Choroid plexus epithelial cell (primary cell): ENCODE data around the gene CRBN.
A peak's percentile ranks its signal among the peaks of the same experiment; 100 is the strongest.

Experiments
- DNase-seq: peaks from one replicate; pipeline ENCODE4 v3.0.0-alpha.2; 2010; ENCODE audit warnings: low read depth
- H3K4me3 ChIP-seq: 2 replicates; pipeline ENCODE4 v1.5.1; 2011; ENCODE audit warnings: low read depth, mild to moderate bottlenecking, control low read depth, low read length, moderate library complexity
- TF ChIP-seq, protein P1 (sequence below): conservative IDR thresholded peaks from 2 replicates; pipeline ENCODE4 v1.5.1; 2011; ENCODE audit warnings: low read depth, mild to moderate bottlenecking, control low read depth, inconsistent platforms, low read length, moderate library complexity

Gene CRBN

DNA sequence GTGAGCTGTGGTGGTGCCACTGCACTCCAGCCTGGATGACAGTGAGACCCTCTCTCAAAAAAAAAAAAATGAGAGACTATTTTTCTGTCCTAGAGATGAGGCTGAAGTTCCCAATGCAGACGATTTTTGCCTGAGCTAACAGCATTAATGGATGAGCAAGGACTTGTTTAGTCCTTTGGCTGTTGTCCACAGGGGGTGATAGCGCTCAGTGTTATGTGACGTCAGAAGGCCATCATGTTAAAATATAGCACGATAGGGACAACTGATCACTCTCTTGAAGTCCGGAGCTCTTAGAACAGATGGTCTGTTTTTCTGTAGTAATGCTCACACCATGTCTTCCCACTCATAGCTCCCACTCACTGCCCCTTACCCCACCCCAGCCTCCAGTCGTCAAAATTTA lies 46.0 kb downstream of the CRBN start:
- H3K4me3 ChIP-seq = no peak overlapping the region
- TF ChIP-seq, protein P1, sequence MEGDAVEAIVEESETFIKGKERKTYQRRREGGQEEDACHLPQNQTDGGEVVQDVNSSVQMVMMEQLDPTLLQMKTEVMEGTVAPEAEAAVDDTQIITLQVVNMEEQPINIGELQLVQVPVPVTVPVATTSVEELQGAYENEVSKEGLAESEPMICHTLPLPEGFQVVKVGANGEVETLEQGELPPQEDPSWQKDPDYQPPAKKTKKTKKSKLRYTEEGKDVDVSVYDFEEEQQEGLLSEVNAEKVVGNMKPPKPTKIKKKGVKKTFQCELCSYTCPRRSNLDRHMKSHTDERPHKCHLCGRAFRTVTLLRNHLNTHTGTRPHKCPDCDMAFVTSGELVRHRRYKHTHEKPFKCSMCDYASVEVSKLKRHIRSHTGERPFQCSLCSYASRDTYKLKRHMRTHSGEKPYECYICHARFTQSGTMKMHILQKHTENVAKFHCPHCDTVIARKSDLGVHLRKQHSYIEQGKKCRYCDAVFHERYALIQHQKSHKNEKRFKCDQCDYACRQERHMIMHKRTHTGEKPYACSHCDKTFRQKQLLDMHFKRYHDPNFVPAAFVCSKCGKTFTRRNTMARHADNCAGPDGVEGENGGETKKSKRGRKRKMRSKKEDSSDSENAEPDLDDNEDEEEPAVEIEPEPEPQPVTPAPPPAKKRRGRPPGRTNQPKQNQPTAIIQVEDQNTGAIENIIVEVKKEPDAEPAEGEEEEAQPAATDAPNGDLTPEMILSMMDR = no peak
- DNase-seq = no peak

DNA sequence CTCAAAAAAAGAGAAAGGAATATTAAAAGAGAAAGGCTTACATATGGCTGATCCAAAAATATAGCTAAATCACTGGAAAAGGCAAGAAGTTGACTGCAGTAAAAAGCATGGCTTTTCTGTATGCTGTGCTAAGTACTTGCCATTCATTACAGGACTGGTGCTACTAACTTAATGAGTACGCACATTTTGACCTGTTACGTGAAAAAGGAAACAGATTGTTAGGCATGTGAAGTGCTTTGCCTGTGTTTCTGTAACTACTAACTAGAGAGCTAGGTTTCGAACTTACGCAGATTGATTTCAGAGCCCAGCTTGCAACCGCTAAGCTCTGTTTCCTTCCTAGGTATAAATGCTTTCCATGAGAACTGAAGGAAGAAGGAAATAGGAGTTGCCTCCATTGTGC lies 49.9 kb downstream of the CRBN start:
- no peak for DNase-seq
- no peak overlapping the region for H3K4me3 ChIP-seq
- TF ChIP-seq, protein P1 = no peak

DNA sequence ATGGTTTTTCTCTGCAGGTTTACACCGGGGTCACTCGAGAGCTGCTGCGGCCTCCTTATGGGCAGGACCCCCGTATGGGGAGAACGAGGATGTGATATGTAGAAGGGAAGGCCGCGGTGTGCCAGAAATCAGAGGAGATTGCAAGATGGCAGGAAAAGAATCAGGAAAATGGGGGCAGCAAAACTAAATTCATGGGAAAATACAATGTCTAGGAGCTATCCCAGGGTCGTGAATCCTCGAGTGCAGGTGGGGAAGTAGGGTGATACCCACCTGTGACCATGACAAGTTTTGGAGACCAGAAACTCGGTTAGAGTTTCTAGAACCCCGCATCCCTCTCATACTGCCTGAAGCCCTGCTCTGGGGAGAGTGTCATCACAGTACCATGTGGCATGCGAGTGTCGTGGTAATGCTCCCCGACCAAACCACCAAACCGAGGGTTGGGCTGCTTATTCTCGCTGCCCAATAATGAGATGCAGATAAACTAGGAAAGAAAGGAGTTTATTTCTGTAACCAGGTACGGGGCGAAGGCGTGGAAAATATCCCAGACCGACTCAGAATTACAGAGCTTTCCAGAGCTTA lies 52.0 kb downstream of the CRBN start:
- TF ChIP-seq, protein P1 = no peak
- no peak for DNase-seq
- H3K4me3 ChIP-seq = peak overlapping the region; percentile 99

DNA sequence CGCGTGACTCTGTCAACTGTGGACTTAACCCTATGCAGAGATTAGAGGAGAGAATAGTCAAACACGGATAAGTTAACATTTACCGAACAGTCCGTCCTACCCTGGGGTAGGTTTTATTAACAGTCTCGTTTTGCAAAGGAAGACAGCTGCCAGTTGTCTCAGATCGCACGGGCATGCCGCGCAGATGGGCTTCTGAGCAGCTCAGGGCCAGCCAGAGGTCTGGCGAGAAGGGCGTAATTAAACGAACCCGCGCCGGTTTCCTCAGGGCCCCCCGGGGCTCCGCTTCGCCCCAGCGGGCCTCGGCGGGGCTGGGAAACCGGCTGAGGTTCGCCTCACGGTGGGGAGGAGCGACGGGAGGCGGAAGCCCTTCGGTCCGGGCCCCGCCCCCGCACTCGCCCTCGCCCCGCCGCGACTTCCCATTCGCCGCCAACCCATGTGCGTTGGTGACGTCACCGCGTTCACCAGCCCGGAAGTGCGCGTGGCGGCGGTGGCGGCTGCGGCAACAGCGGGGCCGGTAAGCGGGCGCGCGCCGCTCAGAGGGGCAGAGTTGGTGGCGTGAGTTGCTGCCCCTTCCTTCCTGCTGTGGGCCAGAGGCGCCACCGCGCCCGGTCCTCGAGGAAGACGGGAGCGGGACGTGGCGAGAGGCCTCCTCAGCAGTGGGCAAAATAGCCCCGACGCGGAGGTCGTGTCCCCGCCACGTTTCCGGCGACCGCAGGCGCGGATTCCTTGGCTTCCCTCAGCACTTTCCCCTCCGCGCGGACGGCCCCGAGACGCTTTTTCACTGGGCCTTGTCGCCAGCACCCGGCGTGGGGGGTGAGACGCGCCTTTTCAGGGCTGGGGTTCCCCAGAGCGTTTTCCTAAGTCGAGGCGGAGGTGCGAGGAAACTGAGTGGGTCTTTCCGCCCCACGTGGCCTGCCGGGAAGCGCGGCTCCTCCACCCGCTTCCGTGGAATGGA lies 52.7 kb downstream of the CRBN start, which contains the start of gene TRNT1:
TRNT1 (plus strand) TSS at position 464 of the 955 bp plus-strand sequence. CDS start 2,101 bp downstream, outside the sequence.
- peak within 1 kb of the TSS; percentile 99 for H3K4me3 ChIP-seq
- TF ChIP-seq, protein P1 = no peak
- DNase-seq = peak; percentile 96

DNA sequence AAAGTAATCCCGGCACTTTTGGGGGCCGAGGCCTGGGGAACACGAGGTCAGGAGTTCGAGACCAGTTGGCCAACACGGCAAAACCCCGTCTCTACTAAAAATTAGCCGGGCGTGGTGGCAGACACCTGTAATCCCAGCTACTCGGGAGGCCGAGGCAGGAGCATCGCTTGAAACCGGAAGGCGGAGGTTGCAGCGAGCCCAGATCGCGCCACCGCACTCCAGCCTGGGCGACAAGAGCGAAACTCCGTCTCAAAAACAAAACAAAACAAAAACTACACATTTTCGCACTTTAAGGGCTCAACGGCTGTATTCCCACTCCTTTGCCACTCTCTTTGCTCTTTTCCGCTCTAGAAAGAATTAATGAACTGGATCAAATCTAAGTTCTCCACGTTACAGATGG lies 53.5 kb downstream of the CRBN start:
- TF ChIP-seq, protein P1 = no peak
- H3K4me3 ChIP-seq = peak overlapping the region; percentile 99
- no peak for DNase-seq

DNA sequence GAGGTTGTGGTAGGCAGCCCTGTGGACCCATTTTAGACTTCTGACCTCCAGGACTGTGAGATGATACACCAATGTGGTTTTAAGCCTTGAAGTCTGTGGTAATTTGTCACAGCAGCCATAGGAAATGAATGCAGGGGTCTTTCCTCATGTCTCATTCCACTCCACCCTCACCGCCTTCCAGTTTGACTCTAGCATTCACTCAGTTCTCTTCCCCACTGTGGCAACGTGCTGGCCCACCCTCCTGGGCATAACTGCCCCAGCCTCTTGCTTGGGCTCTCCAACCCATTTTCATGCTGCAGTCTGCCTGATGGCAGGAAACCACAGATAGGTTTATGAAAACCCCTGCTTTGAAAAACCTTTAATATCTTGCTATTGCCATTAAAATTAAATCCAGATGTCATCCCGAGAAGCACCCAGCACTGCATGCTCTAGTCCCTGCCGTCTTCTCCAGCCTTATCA lies 60.1 kb downstream of the CRBN start:
- TF ChIP-seq, protein P1 = no peak
- no peak for DNase-seq
- no peak overlapping the region for H3K4me3 ChIP-seq
